HG02571 (cell line): ENCODE data around the gene PDIA6.
A peak's percentile ranks its signal among the peaks of the same experiment; 100 is the strongest.
"Not testable (repeated sequence)": the region's sequence is repeated elsewhere in the genome, so short reads cannot be mapped to it uniquely, and the experiment has no call there.

Experiments
- ATAC-seq: cut with Tn5 transposase; IDR thresholded peaks from one replicate; pipeline ENCODE4 v1.9.1; 2021; ENCODE audit warnings: mild to moderate bottlenecking, moderate library complexity; ENCODE audit not compliant: unreplicated experiment

Gene PDIA6

GRCh38 chr2:10833021-10833420 is 20.4 kb upstream of the PDIA6 start:
- ATAC-seq, result no peak

GRCh38 chr2:10832203-10832936 is 19.8 kb upstream of the PDIA6 start:
- ATAC-seq, result peak; percentile 74

- no peak for ATAC-seq
Observed at GRCh38 chr2:10831400-10831985, 18.9 kb upstream of the PDIA6 start.

GRCh38 chr2:10830641-10831399 is 18.2 kb upstream of the PDIA6 start:
- no peak for ATAC-seq

GRCh38 chr2:10830203-10830602 is 17.6 kb upstream of the PDIA6 start:
- ATAC-seq, result no peak

GRCh38 chr2:10829299-10829698 is 16.7 kb upstream of the PDIA6 start:
- no peak for ATAC-seq

GRCh38 chr2:10828346-10828745 is 15.8 kb upstream of the PDIA6 start:
- ATAC-seq, result no peak

GRCh38 chr2:10826625-10827024 is 14.0 kb upstream of the PDIA6 start:
- no peak for ATAC-seq

GRCh38 chr2:10826026-10826425 is 13.4 kb upstream of the PDIA6 start:
- no peak for ATAC-seq

- ATAC-seq, result no peak
Observed at GRCh38 chr2:10824191-10824590, 11.6 kb upstream of the PDIA6 start.

GRCh38 chr2:10820978-10821695 is 8.6 kb upstream of the PDIA6 start:
- no peak for ATAC-seq

GRCh38 chr2:10820562-10820961 is 8.0 kb upstream of the PDIA6 start:
- ATAC-seq, result no peak

- no peak for ATAC-seq
Observed at GRCh38 chr2:10819714-10820314, 7.2 kb upstream of the PDIA6 start.

- no peak for ATAC-seq
Observed at GRCh38 chr2:10818984-10819383, 6.4 kb upstream of the PDIA6 start.

- ATAC-seq, result not testable (repeated sequence)
Observed at GRCh38 chr2:10818305-10818704, 5.7 kb upstream of the PDIA6 start.

- no peak for ATAC-seq
Observed at GRCh38 chr2:10817413-10817812, 4.8 kb upstream of the PDIA6 start.

GRCh38 chr2:10814571-10815331 is 2.2 kb upstream of the PDIA6 start:
- ATAC-seq, result no peak

- ATAC-seq, result no peak
Observed at GRCh38 chr2:10814142-10814541, 1.6 kb upstream of the PDIA6 start.

- ATAC-seq, result not testable (repeated sequence)
Observed at GRCh38 chr2:10813163-10814138, 866 bp upstream of the PDIA6 start.
